Sigmoid colon (tissue), 7 donors: Measurements from ENCODE around the gene PLCH2. TPM values are rescaled to one million over a fixed set of nuclear protein-coding genes. Genes with fewer than 3 reads are reported as not detected.

ENCODE experiments used
- DNase-seq: peaks from one replicate; pipeline ENCODE4 v3.0.0-alpha.2; 2019
- H3K27ac ChIP-seq, 4 donors: fragments of 200-600 bp; sonication (generic); one replicate each; pipeline ENCODE4 v1.5.1; 2016 to 2019; ENCODE audit warnings: mild to moderate bottlenecking in 1 of 4
- H3K27me3 ChIP-seq, 3 donors: fragments of 200-600 bp; sonication (generic); one replicate each; pipeline ENCODE4 v1.5.1; 2019; ENCODE audit warnings: mild to moderate bottlenecking in 1 of 3
- H3K36me3 ChIP-seq, 4 donors: fragments of 200-600 bp; sonication (generic); one replicate each; pipeline ENCODE4 v1.5.1; 2016 to 2019
- H3K4me1 ChIP-seq, 4 donors: fragments of 200-600 bp; sonication (generic); one replicate each; pipeline ENCODE4 v1.5.1; 2017 to 2019
- H3K4me3 ChIP-seq, 4 donors: fragments of 200-600 bp; sonication (generic); one replicate each; pipeline ENCODE4 v1.5.1; 2017 to 2019; ENCODE audit warnings: mild to moderate bottlenecking in 2 of 4, moderate library complexity in 1 of 4
- H3K9me3 ChIP-seq, 4 donors: fragments of 200-600 bp in 3 of 4; sonication (generic) in 3 of 4; one replicate each; pipeline versions ENCODE4 v1.5.1 to v1.6.1; 2013 to 2019
- CTCF ChIP-seq, 4 experiments: fragments of 450-650 bp in 3 of 4; fragments of 200-600 bp in 1 of 4; IDR thresholded peaks; one replicate each; pipeline ENCODE4 v1.5.1; 2016 to 2019; ENCODE audit warnings: antibody characterized with exemption in 4 of 4, mild to moderate bottlenecking in 3 of 4, moderate library complexity in 2 of 4
- EP300 ChIP-seq, 4 donors: sonication (generic); formaldehyde crosslinking; IDR thresholded peaks; one replicate each; pipeline ENCODE4 v1.6.1; 2017; ENCODE audit warnings: antibody characterized with exemption in 4 of 4
- POLR2A ChIP-seq, 2 donors: fragments of 450-650 bp; IDR thresholded peaks; one replicate each; pipeline ENCODE4 v1.6.1; 2016; ENCODE audit warnings: antibody characterized with exemption in 2 of 2, mild to moderate bottlenecking in 2 of 2, moderate library complexity in 2 of 2
- POLR2AphosphoS5 ChIP-seq, 4 donors: sonication (generic); formaldehyde crosslinking; IDR thresholded peaks; one replicate each; pipeline ENCODE4 v1.6.1; 2017; ENCODE audit warnings: antibody characterized with exemption in 4 of 4
- WGBS, 2 donors: extraction: QIAGEN DNeasy Blood & Tissue Kit; methylation state at CpG; one replicate each; pipeline ENCODE4 v1.1.7; 2013; 5-methylcytosine and 5-hydroxymethylcytosine counted together
- intact Hi-C: fragments of 100-400 bp; cut with DNase I; formaldehyde crosslinking; loops from one replicate; pipeline ENCODE4 v1.15.1; 2023
- polyA plus RNA-seq, 3 donors: library from polyadenylated mRNA; stranded (reverse); fragments of 200-250 nt; gene quantifications; one replicate each; pipeline ENCODE4 v1.2.3, GENCODE V29; 2013
- total RNA-seq, 4 donors: library from RNA; depleted of rRNA; stranded (reverse); fragments of >200 nt; gene quantifications; one replicate each; pipeline ENCODE4 v1.1.0, GENCODE V29; 2016
- donor health status: healthy with polysubstance abuse.
- donor health status: Bipolar disorder and iron deficiency.
- donor health status: healthy.

The PLCH2 gene
- total and polyA plus RNA-seq, 7 donors: 0.54 to 3.8 (median 1.1) TPM; not detected in 2

GRCh38 chr1:2525920-2526823 lies 50.1 kb downstream of the PLCH2 start, which contains the start of gene PANK4:
Gene PANK4, minus strand, starts transcription at chr1:2526596. Its CDS starts 9 bp downstream, at chr1:2526587.
- TF ChIP-seq EP300 (IDR thresholded peaks at IDR 0.05) (no peak), POLR2AphosphoS5 (IDR thresholded peaks at IDR 0.05) (peak; percentile 71 to 85 (median 80)), POLR2A (IDR thresholded peaks at IDR 0.05) (peak; percentile 27 to 56), CTCF (IDR thresholded peaks at IDR 0.05) (no peak)

GRCh38 chr1:2526824-2527555 lies 50.9 kb downstream of the PLCH2 start:
- Histone ChIP-seq H3K27me3 (peaks cover 28 to 43% (median 39%) of the 10 kb centered on the region in 3 donors), H3K4me1 (peaks cover 0 to 69% (median 66%) of the 10 kb centered on the region in 4 donors), H3K36me3 (no peaks in the 10 kb centered on the region), H3K27ac (peak overlapping the region; percentile 70 to 83 (median 80)), H3K9me3 (no peaks in the 10 kb centered on the region), H3K4me3 (peak overlapping the region; percentile 39 to 96 (median 77))
- intact Hi-C loops: loop anchor here (1.0 to 10.0 kb wide), 5 partner anchors 21 to 325 kb away; partner anchors contain the start of gene PEX10
- TF ChIP-seq EP300 (IDR thresholded peaks at IDR 0.05) (no peak), POLR2AphosphoS5 (IDR thresholded peaks at IDR 0.05) (no peak), POLR2A (IDR thresholded peaks at IDR 0.05) (no peak), CTCF (IDR thresholded peaks at IDR 0.05) (no peak)
- WGBS, 2 donors: 34 to 42% methylated on average over 20 of the region's 20 CpGs
- peak; percentile 76 for DNase-seq

More at GRCh38 chr1:2525920-2526823, 50.1 kb downstream of the PLCH2 start, which contains the start of gene PANK4:
- H3K36me3 ChIP-seq: peaks cover 1 to 6% (median 5%) of the 10 kb centered on the region in 4 donors
- peak; percentile 96 for DNase-seq
- H3K27me3 ChIP-seq: peaks cover 21 to 35% (median 30%) of the 10 kb centered on the region in 3 donors
- H3K4me3 ChIP-seq: peak within 1 kb of the TSS; percentile 58 to 96 (median 90)
- peak within 1 kb of the TSS; percentile 70 to 83 (median 80) for H3K27ac ChIP-seq
- WGBS, 2 donors: 0 to 1% methylated on average over 107 of the region's 107 CpGs
- no peaks in the 10 kb centered on the region for H3K9me3 ChIP-seq
- H3K4me1 ChIP-seq: peaks cover 0 to 67% (median 65%) of the 10 kb centered on the region in 4 donors
- intact Hi-C loops: loop anchor here (1.0 to 10.0 kb wide), 5 partner anchors 22 to 324 kb away; partner anchors contain the start of gene PEX10

- H3K9me3 ChIP-seq: no peaks in the 10 kb centered on the region
- peaks cover 33 to 48% (median 44%) of the 10 kb centered on the region in 3 donors for H3K27me3 ChIP-seq
- H3K27ac ChIP-seq: peak overlapping the region in 1 of 4 donors; percentile 81
- 94 to 95% methylated on average over 4 of the region's 4 CpGs for WGBS, 2 donors
- no peak for DNase-seq
- no peak for TF ChIP-seq POLR2AphosphoS5 (IDR thresholded peaks at IDR 0.05)
- intact Hi-C loops: loop anchor here (5.0 to 10.0 kb wide), 2 partner anchors 117 to 325 kb away; no protein-coding TSS in a partner anchor
- H3K4me1 ChIP-seq: peaks cover 0 to 69% (median 66%) of the 10 kb centered on the region in 4 donors
- H3K4me3 ChIP-seq: no peak overlapping the region
- no peaks in the 10 kb centered on the region for H3K36me3 ChIP-seq
Measured at GRCh38 chr1:2527556-2527860, 51.4 kb downstream of the PLCH2 start.

- DNase-seq: no peak
- H3K4me3 ChIP-seq: no peak overlapping the region
- H3K36me3 ChIP-seq: no peaks in the 10 kb centered on the region
- no peaks in the 10 kb centered on the region for H3K9me3 ChIP-seq
- intact Hi-C loops: loop anchor here (5.0 to 10.0 kb wide), 2 partner anchors 117 to 326 kb away; no protein-coding TSS in a partner anchor
- H3K27ac ChIP-seq: no peak overlapping the region
- H3K27me3 ChIP-seq: peaks cover 35 to 53% (median 48%) of the 10 kb centered on the region in 3 donors
- H3K4me1 ChIP-seq: peaks cover 0 to 67% (median 64%) of the 10 kb centered on the region in 4 donors
- 50 to 77% methylated on average over 12 of the region's 12 CpGs for WGBS, 2 donors
- TF ChIP-seq EP300 (IDR thresholded peaks at IDR 0.05) (no peak), POLR2AphosphoS5 (IDR thresholded peaks at IDR 0.05) (no peak), POLR2A (IDR thresholded peaks at IDR 0.05) (no peak), CTCF (IDR thresholded peaks at IDR 0.05) (no peak)
Measured at GRCh38 chr1:2528016-2528415, 51.9 kb downstream of the PLCH2 start.
